DMS53 treated with DMSO at 0.1 percent for 48 hours (cell line): ENCODE data around the gene ADGRG7.
"Not testable (repeated sequence)": the region's sequence is repeated elsewhere in the genome, so short reads cannot be mapped to it uniquely, and the experiment has no call there.

Source experiments
- DNase-seq: peaks from one replicate; lab custom pipeline; 2025; ENCODE audit not compliant: unreplicated experiment; lab: John Stamatoyannopoulos, UW

ADGRG7 gene

DNA sequence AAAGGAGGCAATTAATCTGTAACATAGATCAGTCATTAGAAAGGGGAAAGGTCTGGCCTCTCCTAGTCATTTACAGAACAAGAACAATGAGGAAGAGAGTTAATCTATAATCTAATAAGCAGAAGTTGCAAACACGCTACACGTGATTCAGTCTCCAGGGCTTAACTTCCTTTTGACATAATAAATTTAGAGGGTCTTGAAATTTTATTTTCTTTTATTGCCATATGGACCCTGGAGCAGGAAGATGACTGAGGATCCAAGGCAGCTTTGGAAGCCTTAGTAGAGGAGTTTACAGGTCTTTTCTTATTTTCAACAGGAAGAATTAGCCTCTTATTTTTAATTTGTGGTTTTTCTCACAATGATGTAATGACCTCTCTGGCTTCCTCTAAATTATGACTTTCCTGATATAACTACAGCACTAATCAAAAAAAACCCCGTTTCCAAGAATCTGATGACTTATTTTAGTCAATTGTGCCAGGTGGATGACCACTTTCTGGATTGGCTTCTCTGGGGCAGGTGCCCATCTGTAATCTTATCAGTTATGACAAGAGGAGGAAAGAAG is 32.2 kb downstream of the ADGRG7 start:
- DNase-seq, result no peak

DNA sequence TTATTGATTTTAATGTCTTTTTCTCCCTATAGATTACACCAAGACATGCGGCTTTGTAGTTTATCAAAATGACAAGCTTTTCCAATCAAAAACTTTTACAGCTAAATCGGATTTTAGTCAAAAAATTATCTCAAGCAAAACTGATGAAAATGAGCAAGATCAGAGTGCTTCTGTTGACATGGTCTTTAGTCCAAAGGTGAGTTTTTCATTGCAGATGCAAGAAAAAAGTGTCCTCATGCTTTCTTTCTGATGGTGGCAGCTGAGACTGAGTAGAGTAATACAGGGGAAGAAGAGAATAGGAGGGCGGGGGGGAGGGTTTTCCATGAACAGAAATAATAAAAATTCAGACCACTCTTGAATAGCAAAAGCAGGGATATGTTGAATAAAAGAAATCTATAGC is 36.5 kb downstream of the ADGRG7 start:
- DNase-seq, result no peak

DNA sequence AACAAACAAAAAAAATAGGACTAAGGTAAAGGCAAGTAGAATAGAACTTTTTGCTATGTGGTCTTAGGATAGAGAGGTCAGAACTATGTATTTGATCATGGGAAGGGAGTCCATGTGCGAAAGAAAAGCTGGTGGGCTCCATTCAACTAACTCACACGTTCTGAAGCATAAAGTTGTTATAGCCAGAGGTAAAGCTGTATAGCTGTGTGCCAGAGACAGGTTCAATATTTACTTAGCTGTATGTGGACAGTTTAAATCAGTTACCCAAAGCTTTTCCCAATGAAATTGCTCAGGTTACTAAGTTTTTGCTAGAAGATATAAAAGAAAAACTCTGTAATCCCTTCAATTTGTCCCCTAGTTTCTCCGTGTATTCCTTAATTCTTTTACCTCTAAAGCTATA is 37.8 kb downstream of the ADGRG7 start:
- no peak for DNase-seq

DNA sequence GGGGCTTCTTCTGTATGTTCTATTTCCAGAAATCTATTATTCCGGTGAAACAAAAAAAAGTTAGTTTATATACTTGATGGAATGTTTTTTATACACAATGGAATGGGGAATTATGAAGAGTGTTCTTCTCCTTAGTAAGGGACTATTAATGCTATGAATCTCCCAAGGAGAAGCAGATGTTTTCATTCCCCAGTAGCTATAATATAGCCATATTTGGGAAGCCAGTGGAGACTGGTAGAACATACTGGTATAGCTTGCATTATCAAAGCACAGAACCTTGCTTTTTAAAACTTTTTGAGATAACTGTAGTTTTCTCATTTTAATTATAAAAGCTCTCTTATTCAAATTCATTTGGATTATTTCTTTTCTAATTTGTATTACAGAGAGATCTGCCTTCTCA is 38.3 kb downstream of the ADGRG7 start:
- DNase-seq, result no peak

DNA sequence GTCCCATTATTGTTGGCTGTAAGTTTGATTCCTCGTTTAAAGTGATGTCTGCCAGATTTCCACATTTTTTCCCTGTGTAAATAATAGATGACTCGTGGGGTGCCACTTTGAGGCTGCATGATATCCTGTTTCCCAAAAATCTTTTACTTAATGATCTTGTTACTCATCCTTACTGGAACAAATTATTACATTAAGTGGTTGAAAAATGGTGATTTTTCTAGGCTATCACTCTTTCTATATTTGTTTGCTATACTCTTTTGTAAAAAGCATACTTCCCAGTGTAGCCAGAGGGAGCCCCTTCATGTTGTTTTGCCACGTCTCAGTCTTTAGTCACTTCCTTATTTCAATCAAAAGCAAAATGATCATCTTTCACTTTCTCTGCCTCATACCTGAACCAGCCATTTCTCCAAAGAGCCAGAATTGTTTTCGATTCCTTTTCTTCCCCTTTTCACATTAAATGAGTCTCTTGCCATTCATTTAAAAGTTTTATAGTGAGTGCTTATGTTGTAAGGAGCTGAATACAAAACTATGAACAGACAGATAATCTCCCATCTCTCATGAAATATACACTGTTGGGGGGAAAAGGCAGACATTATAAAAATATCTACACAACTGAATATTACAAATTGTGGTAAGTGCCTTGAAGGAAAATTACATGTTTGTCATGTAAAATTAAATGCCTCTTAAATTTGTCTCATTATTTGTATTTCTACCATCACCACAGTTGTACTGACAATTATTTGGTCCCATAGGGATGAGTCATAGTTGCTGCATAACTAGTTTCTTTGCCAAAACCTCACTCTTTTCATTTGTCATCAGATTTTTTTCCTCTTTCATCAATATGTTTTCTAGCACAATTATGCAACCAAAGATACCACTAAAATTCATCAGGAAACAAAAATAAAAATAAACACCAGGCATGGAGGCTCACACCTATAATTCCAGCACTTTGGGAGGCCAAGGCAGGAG is 41.5 kb downstream of the ADGRG7 start:
- no peak for DNase-seq

DNA sequence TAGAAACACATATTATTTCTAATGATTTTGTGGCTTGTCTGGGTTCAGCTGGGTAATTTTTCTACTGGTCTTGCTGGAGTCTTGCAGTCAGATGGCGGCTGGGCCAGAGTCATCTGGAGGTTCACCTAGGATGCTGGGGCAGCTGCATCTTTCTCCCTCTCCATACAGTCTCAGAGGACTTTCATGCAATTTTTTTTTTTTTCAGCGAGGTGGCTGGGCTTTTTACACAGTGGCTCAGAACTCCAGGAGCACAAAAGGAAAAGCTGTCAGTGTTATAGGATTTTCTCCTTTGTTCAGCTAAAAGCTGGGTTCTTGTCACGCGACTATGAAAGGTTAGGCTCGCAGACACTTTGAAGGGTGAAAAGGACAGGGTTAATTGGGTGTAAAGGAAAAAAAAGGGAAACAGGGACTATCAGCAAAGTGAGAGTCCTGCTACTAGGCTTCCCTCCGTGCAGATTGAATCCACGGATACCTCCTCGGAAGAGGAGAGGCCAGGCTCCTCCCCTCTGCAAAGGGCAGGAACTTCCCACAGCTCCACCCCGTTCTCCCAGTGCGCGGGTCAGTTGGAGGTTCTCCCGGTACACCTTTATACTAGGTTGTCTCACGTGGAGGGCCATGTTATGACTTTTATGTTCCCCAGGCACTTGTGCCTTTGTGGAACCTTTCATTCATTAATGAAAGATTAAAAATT is 44.3 kb downstream of the ADGRG7 start:
- no peak for DNase-seq

DNA sequence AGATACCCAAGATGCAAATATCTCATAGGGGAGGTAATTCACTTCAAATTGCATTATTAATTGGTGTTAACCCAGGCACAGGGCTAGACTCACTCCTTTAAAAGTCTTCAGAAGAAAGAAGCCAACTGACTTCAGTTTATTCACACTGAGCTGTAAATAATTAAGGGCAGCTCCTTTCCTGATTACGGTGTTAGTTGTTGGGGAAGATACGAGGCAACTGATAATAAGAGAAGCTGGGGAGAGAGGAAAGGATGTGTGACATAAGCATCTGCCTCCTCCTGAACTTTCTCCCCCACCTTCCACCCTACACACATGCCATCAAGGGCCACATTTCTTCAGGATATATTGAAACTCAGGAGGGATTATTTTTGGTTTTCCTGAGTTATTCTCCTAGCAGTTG is 47.5 kb downstream of the ADGRG7 start:
- no peak for DNase-seq

DNA sequence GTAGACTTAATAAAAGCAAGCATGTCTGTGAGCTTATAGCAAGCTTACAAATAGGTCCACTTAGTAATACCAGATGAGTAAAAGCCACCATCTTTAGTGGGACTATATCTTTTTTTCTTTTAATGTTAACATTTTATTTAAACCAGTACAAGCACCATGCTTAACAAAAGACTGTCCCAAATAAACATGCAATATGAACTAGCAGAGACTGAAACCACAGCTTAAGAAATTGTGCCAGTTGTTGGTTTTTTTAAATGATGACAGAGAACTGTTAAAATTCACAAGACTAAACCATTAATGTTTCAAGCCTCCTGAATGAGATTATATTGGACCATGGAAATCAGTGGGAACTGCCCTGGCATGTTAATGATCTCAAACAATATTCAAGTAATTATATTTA is 51.9 kb downstream of the ADGRG7 start:
- not testable (repeated sequence) for DNase-seq

DNA sequence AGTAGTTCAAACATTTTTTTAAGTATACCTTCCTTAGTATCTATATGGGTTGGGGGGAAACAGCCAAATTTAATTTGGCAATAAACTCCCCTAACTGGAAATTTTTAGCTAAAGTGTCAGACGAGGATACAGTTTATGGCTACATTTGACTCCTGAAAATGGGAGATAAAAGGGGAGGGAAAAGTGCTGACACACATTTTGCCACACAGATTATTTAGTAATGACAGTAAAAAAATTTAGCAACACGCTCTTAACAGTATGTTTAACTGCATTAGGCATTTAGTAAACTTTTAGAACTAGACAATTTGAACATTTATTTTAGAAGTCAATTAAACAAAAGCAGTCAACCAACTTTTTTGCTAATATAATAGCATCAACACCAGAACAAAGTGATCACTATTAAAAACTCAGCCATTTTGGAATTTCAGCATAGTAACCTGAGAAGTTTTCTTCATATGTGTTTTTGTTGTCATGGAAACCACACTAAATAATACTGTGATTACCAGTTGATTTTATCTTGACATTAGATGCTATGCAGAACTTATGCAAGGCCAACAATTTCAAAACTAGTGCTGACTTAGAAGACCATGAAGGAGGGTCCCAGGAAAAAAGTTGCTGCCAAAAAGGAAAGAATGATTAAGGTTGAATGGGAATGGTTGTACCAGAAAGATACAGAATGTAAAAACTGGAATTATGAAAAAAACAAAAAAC is 52.9 kb downstream of the ADGRG7 start:
- no peak for DNase-seq

DNA sequence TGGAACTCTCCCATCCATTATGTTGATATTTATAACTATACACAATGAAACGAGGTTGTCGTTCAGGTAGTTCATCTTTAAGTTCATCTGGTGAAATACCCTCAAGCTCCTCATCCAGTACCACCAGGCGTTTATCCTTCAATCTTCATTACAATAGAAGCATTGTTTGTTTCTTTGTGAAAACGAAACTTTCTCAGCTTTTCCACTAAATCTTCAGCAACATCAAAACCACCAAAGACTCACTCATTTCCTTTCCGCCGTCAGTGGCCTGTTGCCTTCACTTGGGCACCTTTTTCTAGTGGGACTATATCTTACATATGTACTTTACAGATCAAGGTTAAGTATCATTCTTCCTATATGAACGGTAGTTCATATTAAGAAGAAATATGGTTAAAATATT is 55.8 kb downstream of the ADGRG7 start:
- DNase-seq, result no peak

DNA sequence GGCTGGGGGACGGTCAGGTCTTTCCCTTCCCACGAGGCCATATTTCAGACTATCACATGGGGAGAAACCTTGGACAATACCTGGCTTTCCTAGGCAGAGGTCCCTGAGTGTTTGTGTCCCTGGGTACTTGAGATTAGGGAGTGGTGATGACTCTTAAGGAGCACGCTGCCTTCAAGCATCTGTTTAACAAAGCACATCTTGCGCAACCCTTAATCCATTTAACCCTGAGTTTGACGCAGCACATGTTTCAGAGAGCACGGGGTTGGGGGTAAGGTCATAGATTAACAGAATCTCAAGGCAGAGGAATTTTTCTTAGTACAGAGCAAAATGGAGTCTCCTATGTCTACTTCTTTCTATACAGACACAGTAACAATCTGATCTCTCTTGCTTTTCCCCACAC is 57.3 kb downstream of the ADGRG7 start:
- DNase-seq, result not testable (repeated sequence)

DNA sequence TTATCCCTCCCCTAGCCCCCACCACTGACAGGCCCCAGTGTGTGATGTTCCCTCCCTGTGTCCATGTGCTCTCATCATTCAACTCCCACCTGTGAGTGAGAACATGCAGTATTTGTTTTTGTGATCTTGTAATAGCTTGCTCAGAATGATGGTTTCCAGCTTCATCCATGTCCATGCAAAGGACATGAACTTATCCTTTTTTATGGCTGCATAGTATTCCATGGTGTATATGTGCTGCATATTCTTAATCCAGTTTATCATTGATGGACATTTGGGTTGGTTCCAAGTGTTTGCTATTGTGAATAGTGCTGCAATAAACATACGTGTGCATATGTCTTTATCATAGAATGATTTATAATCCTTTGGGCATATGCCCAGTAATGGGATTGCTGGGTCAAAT is 57.9 kb downstream of the ADGRG7 start:
- not testable (repeated sequence) for DNase-seq

DNA sequence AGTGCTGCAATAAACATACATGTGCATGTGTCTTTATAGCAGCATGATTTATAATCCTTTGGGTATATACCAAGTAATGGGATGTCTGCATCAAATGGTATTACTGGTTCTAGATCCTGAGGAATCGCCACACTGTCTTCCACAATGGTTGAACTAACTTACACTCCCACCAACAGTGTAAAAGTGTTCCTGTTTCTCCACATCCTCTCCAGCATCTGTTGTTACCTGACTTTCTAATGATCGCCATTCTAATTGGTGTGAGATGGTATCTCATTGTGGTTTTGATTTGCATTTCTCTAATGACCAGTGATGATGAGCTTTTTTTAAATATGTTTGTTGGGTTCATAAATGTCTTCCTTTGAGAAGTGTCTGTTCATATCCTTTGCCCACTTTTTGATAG is 61.6 kb downstream of the ADGRG7 start:
- not testable (repeated sequence) for DNase-seq

DNA sequence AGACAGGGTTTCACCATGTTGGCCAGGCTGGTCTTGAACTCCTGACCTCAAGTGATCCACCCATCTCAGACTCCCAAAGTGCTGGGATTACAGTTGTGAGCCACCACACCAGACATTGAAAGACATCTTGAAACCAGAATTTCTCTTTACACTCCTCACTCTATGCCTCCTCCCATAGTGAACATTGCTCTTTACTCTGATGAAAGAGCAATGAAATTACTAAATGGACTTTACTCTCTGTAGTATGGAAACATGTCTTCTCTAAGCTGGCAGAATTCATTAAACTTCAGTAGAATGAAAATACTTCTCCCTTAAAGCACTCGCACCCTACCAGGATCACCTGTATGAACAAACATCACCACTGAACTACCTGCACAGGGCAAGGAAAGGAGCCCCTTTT is 72.1 kb downstream of the ADGRG7 start:
- DNase-seq, result no peak

DNA sequence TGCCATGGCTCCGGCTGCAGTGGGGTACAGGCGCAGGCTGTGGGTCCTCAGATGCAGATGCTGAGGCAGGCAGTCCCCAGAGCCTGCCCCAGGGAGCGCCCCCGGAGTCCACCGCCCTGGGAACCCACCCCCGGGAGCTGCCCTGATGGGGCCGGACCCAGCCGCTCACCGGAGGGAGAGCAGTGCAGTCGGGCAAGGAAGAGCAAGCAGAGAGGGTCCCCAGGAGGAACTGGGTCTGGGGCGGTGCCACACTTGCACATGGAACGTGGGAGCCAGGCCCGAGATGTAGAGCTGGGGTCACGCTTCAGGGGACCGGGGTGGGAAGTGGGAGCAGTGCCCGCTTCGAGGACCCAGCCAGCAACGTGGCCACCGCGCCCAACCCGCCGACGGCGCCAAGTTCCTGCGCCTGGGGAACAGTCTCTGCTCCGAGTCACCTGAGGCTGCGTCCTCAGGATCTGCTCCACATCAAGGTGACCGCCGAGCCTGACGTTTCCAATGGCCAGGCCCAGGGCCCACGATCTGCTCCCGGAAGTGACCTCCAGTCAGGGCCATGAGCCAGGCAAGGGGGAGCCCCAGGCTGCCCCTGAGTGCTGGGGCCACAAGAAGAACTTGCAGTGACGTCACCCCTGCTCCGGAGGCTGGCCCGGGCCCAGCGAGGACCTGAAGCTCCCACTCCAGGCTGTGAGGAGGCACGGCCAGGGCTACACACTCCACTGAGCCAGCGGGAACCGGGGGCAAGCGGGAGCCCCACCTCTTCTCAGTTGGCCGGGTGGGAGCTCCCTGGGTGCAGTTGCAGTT is 72.9 kb downstream of the ADGRG7 start:
- no peak for DNase-seq

DNA sequence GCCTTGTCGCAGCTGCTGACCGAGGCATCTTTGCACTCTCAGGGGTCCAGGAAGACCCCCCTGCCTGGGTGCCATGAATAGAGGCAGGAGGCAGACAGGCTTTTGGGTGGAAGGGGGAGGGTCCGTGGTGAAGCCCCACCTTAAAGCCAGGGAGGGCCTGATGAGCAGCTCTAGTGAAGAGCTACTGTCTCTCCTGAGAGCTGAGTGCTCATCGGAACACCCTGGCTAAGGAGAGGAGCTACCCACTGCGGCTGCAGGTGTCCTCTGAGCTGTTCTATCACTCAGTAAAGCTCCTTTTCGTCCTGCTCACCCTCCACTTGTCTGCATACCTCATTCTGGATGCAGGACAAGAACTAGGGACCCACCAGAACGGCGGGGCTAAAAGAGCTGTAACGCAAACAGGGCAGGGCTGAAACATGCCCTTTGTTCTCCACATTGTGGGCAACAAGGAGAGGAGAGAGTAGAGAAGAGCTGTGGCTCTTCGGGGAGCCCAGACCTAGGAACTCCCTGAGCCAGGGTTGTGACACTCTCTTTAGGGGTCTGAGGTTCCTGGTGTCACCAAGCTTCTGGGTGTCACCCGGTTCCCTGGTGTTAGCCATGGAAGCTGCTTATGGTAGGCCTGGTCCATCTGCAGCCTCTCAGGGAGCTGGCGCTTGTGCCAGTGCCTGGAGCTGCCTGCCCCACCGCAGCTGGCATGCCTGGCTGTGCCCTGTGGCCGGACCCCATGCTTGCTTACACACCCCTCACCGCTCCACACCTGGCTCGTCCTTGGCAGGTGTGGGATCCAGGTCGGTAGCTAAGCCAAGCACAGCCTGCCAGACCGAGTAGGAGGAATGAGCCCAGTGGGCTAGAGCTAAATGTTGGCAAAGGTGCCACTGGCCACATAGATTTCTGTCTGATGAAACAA is 73.7 kb downstream of the ADGRG7 start:
- no peak for DNase-seq

DNA sequence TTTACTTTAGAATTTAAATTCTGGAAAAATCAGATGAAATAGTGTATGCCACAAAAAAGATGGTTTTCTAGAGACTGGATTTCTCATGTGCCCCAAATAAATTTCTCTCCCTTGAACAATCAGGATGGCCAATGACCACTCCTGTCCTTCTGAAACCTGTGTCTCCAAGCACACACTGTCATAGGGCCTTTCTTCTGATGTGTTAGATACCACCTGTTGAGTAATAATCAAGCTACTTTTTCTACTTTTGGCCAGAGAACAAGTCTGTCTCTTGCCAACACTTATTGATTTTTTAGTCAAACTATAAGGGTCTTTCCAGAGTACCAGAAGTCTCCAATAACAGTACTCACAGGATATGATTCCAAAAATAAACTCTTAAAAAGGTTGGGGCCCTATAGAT is 83.8 kb downstream of the ADGRG7 start:
- DNase-seq, result no peak

DNA sequence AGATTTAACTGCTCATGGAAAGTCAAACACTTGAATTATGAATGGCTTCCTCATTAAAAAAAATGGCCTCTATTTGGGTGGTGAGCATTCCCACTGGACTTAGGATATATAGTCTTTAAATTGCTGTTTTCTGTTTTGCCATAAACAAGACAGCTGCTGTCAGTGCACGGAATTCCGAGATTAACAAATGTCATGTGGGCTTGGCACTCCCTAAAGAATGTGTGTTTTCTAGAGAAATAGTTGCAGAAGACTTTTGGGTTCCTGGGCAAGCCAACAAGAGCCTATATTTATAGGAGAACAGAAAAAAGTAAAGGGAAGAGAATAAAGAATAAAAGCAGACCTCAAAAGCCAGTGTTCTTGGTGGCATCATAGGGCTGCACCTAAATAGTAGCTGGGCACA is 86.3 kb downstream of the ADGRG7 start:
- no peak for DNase-seq

DNA sequence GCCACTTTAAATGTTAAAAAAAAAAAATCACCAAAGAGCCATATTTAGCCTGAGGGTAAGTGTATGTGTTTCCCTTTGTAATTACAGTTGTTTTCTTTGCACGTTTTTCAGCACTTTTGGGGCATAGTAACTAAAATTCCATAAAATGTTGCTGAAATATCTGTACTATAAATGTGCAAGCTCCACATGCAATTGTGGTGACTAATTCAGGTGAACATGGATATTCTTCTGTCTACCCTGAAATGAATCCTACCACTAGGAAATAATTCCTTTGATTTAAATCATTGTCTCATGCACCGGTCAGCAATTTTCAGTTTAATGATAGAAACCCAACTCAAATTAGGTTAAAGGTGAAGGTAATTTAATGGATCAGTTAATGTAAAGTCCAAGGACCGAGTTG is 86.8 kb downstream of the ADGRG7 start:
- DNase-seq, result no peak

DNA sequence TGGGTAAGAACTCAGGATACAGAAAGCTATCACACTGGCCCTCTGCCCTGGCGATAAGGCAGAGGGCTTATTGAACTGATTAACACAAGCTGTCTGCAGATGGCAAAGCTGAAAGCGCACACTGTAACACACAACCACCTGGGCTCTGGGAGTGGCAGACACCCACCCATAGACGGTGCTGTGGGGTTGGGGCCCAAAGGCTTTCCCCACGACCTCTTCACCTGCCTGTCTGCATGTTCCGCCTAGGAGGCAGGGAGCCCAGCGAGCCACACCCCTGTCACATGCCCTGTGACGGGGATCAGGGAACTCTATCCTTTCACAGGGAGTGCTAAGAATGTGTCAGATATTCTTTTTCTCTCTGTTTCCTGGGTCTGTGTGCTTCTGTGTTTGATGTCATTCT is 87.8 kb downstream of the ADGRG7 start:
- no peak for DNase-seq
